PC-3 (cell line): ENCODE measurements around the gene NUDT6. TPM values are rescaled to one million over a fixed set of nuclear protein-coding genes. Genes with fewer than 3 reads are reported as not detected.

ENCODE experiments used
- ATAC-seq: fragments of 200-7000 bp; cut with Tn5 transposase; 2 replicates; pipeline ENCODE4 v1.9.1; 2020; ENCODE audit warnings: mild to moderate bottlenecking, moderate library complexity
- BruUV-seq: library from RNA; stranded (reverse); fragments of 400-500 nt; replicated peaks from 2 replicates; lab custom pipeline; 2021; lab: Mats Ljungman, UMichigan
- CTCF ChIA-PET: fragments of 300-600 bp; sonication (Branson Sonifier 250); formaldehyde crosslinking; loops from one replicate; lab custom pipeline; 2022; ENCODE audit warnings: antibody characterized with exemption; lab: Charles Lee
- POLR2A ChIA-PET: fragments of 300-600 bp; sonication (Branson Sonifier 250); formaldehyde crosslinking; loops from one replicate; lab custom pipeline; 2022; ENCODE audit warnings: antibody characterized with exemption; ENCODE audit not compliant: unreplicated experiment; lab: Charles Lee
- DNase-seq: peaks from one replicate; pipeline ENCODE4 v3.0.0-alpha.2; 2015
- H2AFZ ChIP-seq: fragments of 300-600 bp; sonication (generic); 2 replicates; pipeline ENCODE4 v1.6.0; 2016; ENCODE audit warnings: antibody characterized with exemption, low read length
- H3F3A ChIP-seq: fragments of 300-600 bp; sonication (generic); one replicate; pipeline ENCODE4 v1.6.0; 2017; ENCODE audit warnings: antibody characterized with exemption, low read length, control low read depth, mild to moderate bottlenecking; ENCODE audit not compliant: unreplicated experiment
- H3K27ac ChIP-seq: fragments of 300-600 bp; sonication (generic); 2 replicates; pipeline ENCODE4 v1.5.1; 2016; ENCODE audit warnings: mild to moderate bottlenecking, low read length
- H3K27me3 ChIP-seq: fragments of 300-600 bp; sonication (generic); 2 replicates; pipeline ENCODE4 v1.6.1; 2016; ENCODE audit warnings: low read length, mixed read lengths
- H3K36me3 ChIP-seq: fragments of 300-600 bp; sonication (generic); 2 replicates; pipeline ENCODE4 v1.6.1; 2016; ENCODE audit warnings: low read depth, mixed run types, low read length, mixed read lengths
- H3K4me1 ChIP-seq: fragments of 300-600 bp; sonication (generic); 2 replicates; pipeline ENCODE4 v1.5.1; 2016; ENCODE audit warnings: low read length; ENCODE audit not compliant: insufficient read depth
- H3K4me2 ChIP-seq: fragments of 300-600 bp; sonication (generic); 2 replicates; pipeline ENCODE4 v1.6.0; 2016; ENCODE audit warnings: low read length
- H3K4me3 ChIP-seq: fragments of 300-600 bp; sonication (generic); 2 replicates; pipeline ENCODE4 v1.5.1; 2016; ENCODE audit warnings: mild to moderate bottlenecking, low read length, mixed read lengths
- H3K79me2 ChIP-seq: fragments of 300-600 bp; sonication (generic); 2 replicates; pipeline ENCODE4 v1.6.1; 2017; ENCODE audit warnings: low read length, mixed read lengths
- H3K9ac ChIP-seq: fragments of 300-600 bp; sonication (generic); 2 replicates; pipeline ENCODE4 v1.6.0; 2016; ENCODE audit warnings: mild to moderate bottlenecking, low read length
- H3K9me2 ChIP-seq: fragments of 300-600 bp; sonication (generic); replicated peaks from 2 replicates; pipeline ENCODE4 v1.6.1; 2016; ENCODE audit warnings: mixed run types, low read length, mixed read lengths
- H3K9me3 ChIP-seq: fragments of 300-600 bp; sonication (generic); 2 replicates; pipeline ENCODE4 v1.6.1; 2016; ENCODE audit warnings: low read length, mixed read lengths
- H4K20me1 ChIP-seq: fragments of 300-600 bp; sonication (generic); 2 replicates; pipeline ENCODE4 v1.6.1; 2016; ENCODE audit warnings: low read length, mixed read lengths
- CTCF ChIP-seq: fragments of 300-600 bp; sonication (generic); conservative IDR thresholded peaks from 2 replicates; pipeline ENCODE4 v1.5.1; 2017; ENCODE audit warnings: antibody characterized with exemption, low read depth, mild to moderate bottlenecking, low read length
- EZH2 ChIP-seq: fragments of 300-600 bp; sonication (generic); IDR thresholded peaks from one replicate; pipeline ENCODE4 v1.6.1; 2017; ENCODE audit warnings: antibody characterized with exemption, mild to moderate bottlenecking, low read length; ENCODE audit not compliant: unreplicated experiment
- EZH2phosphoT487 ChIP-seq: fragments of 300-600 bp; sonication (generic); IDR thresholded peaks from 2 replicates; pipeline ENCODE4 v1.6.1; 2018; ENCODE audit warnings: mild to moderate bottlenecking, antibody characterized with exemption, low read length, borderline replicate concordance
- intact Hi-C: fragments of 100-400 bp; cut with micrococcal nuclease; formaldehyde crosslinking; loops from 2 replicates; pipeline ENCODE4 v1.9.0; 2023
- total RNA-seq: library from RNA; depleted of rRNA; stranded (reverse); fragments of >200 nt; gene quantifications from 2 replicates; pipeline ENCODE4 v1.2.3, GENCODE V29; 2014

The NUDT6 gene
- total RNA-seq, 1 experiment from 2014 or later = 6.9 TPM

GRCh38 chr4:122967231-122967630 is 44.8 kb upstream of the NUDT6 start:
- Histone ChIP-seq H4K20me1 (no peaks in the 10 kb centered on the region), H3K27me3 (no peaks in the 10 kb centered on the region), H3K9me2 (no peaks in the 10 kb centered on the region), H3K79me2 (no peaks in the 10 kb centered on the region), H3K9me3 (no peaks in the 10 kb centered on the region), H3K4me3 (no peak overlapping the region), H3K9ac (no peak overlapping the region), H2AFZ (no peak overlapping the region), H3K4me2 (no peak overlapping the region), H3K36me3 (no peaks in the 10 kb centered on the region), H3K4me1 (peaks cover 16% of the 10 kb centered on the region), H3K27ac (no peak overlapping the region), H3F3A (no peaks in the 10 kb centered on the region)
- DNase-seq (no peak), ATAC-seq (no peak)
- BruUV-seq = no TSS peak
- intact Hi-C loops = loop anchor here (5.0 kb wide), 1 partner anchor 130 kb away; no protein-coding TSS in a partner anchor
- TF ChIP-seq CTCF (no peak), EZH2 (no peak), EZH2phosphoT487 (no peak)
- ChIA-PET POLR2A (no interaction called here), CTCF (no interaction called here)

GRCh38 chr4:122966201-122966600 is 43.8 kb upstream of the NUDT6 start:
- no peak overlapping the region for H2AFZ ChIP-seq
- DNase-seq (no peak), ATAC-seq (no peak)
- no peak overlapping the region for H3K27ac ChIP-seq
- no peak overlapping the region for H3K4me3 ChIP-seq
- no peak overlapping the region for H3K9ac ChIP-seq
- no peaks in the 10 kb centered on the region for H3K27me3 ChIP-seq
- no peaks in the 10 kb centered on the region for H3K9me3 ChIP-seq
- H3K36me3 ChIP-seq = no peaks in the 10 kb centered on the region
- intact Hi-C loops = loop anchor here (5.0 kb wide), 1 partner anchor 131 kb away; no protein-coding TSS in a partner anchor
- H3K9me2 ChIP-seq = no peaks in the 10 kb centered on the region
- H4K20me1 ChIP-seq = no peaks in the 10 kb centered on the region
- H3K79me2 ChIP-seq = no peaks in the 10 kb centered on the region
- peaks cover 16% of the 10 kb centered on the region for H3K4me1 ChIP-seq
- H3K4me2 ChIP-seq = no peak overlapping the region
- TF ChIP-seq CTCF (no peak), EZH2phosphoT487 (no peak), EZH2 (no peak)
- POLR2A ChIA-PET = no interaction called here
- BruUV-seq = no TSS peak
- CTCF ChIA-PET = no interaction called here
- no peaks in the 10 kb centered on the region for H3F3A ChIP-seq

DNA sequence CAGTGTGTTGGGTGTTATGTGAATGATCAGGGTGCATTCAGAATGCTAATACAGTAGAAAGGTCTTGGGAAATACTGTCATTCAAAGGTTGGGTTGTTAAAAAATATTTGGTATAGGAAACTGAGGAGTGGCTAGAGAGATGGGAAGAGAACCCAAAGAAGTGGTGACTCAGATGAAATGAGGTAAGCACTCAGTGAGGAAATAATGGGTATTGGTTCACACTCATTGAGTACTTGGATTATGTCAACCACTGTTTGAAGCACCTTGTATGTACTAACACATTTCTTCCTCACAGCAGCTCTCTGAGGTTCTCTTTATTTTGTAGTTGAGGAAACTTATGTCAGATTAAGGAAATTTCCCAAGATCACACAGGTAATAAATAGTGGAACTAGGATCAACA is 40.8 kb upstream of the NUDT6 start:
- H3K4me2 ChIP-seq = no peak overlapping the region
- no peaks in the 10 kb centered on the region for H3K79me2 ChIP-seq
- TF ChIP-seq EZH2phosphoT487 (no peak), CTCF (no peak), EZH2 (no peak)
- H3K4me3 ChIP-seq = no peak overlapping the region
- ATAC-seq (no peak), DNase-seq (peak; percentile 32)
- CTCF ChIA-PET = no interaction called here
- H3K9me2 ChIP-seq = no peaks in the 10 kb centered on the region
- H3K27ac ChIP-seq = no peak overlapping the region
- H3K9ac ChIP-seq = no peak overlapping the region
- no peak overlapping the region for H2AFZ ChIP-seq
- H3K9me3 ChIP-seq = no peaks in the 10 kb centered on the region
- no TSS peak for BruUV-seq
- peaks cover 4% of the 10 kb centered on the region for H3K4me1 ChIP-seq
- no peaks in the 10 kb centered on the region for H3K27me3 ChIP-seq
- POLR2A ChIA-PET = no interaction called here
- H3K36me3 ChIP-seq = no peaks in the 10 kb centered on the region
- H3F3A ChIP-seq = no peaks in the 10 kb centered on the region
- intact Hi-C loops = no loop called here
- H4K20me1 ChIP-seq = no peaks in the 10 kb centered on the region
